AG09309 (cell line): Measurements from ENCODE around the gene CPED1.

ENCODE experiments used
- DNase-seq: peaks from one replicate; pipeline ENCODE4 v3.0.0-alpha.2; 2010; ENCODE audit warnings: low read depth
- H3K4me3 ChIP-seq: 2 replicates; pipeline ENCODE4 v1.5.1; 2011; ENCODE audit warnings: mild to moderate bottlenecking, low read depth, low read length, moderate library complexity; ENCODE audit not compliant: control insufficient read depth
- TF ChIP-seq, protein P1 (sequence below): IDR thresholded peaks from 2 replicates; pipeline ENCODE4 v1.5.1; 2011; ENCODE audit warnings: mild to moderate bottlenecking, low read depth, low read length, inconsistent platforms; ENCODE audit not compliant: insufficient read depth, control insufficient read depth; ENCODE audit errors: missing control alignments

Gene CPED1

DNA sequence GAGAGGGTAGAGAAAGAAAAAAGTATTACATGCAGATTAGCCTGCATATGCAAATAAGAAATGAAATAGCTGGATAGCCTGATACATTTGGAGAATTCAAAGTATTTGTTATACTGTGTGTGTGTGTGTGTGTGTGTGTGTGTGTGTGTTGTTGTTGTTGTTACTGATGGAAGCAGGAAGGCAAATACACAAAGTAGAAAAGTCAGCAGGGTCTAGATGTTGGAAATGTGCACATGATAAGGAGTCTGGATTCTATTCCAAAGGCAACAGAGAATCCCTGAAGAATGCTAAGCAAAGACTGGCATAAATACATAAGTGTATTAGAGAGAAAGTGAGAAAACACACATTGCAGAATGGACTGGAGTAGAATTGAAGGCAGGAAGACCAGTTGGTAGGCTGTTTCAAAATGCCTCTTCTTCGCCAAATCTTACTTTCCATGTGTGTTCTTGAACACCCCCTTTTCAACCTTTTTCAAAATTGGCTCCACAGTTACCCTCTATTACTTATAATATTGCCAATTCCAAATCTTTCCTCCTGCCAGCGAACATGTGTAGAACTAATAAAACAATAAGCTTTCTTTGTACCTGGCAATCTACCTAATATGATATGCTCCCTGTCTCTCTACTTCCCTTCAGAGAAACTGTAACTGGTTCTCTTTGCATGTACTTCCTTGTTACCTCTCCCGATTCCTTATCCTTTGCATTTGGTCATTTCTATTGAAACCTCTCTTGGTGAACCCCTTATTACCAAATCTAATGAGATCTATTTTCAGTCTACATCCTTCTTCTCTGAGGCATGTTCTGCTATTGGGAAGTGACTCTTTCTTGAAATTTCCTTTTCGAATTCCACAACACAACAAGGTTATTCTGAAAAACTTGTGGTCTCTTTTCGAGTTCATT, 6.2 kb downstream of the CPED1 start:
- DNase-seq, result no peak

DNA sequence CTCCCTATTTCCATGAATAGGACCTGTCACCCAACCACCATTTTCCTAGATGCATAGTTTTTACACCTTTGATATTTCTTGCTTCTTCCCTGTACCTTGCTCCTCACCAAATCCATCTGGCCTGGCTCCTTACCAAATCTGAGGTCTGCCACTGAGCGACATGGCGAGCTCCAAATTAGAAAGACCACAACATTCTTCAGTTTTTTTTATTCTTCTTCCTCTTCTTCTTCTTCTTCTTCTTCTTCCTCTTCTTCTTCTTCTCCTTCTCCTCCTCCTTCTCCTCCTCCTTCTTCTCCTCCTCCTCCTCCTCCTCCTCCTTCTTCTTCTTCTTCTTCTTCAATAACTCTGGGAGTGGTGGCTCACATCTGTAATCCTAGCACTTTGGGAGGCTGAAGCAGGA, 7.1 kb downstream of the CPED1 start:
- TF ChIP-seq, protein P1, sequence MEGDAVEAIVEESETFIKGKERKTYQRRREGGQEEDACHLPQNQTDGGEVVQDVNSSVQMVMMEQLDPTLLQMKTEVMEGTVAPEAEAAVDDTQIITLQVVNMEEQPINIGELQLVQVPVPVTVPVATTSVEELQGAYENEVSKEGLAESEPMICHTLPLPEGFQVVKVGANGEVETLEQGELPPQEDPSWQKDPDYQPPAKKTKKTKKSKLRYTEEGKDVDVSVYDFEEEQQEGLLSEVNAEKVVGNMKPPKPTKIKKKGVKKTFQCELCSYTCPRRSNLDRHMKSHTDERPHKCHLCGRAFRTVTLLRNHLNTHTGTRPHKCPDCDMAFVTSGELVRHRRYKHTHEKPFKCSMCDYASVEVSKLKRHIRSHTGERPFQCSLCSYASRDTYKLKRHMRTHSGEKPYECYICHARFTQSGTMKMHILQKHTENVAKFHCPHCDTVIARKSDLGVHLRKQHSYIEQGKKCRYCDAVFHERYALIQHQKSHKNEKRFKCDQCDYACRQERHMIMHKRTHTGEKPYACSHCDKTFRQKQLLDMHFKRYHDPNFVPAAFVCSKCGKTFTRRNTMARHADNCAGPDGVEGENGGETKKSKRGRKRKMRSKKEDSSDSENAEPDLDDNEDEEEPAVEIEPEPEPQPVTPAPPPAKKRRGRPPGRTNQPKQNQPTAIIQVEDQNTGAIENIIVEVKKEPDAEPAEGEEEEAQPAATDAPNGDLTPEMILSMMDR, result no peak
- DNase-seq, result no peak
- H3K4me3 ChIP-seq, result no peak overlapping the region

More for the DNA sequence above, 6.2 kb downstream of the CPED1 start:
- no peak overlapping the region for H3K4me3 ChIP-seq
- TF ChIP-seq, protein P1, result no peak

DNA sequence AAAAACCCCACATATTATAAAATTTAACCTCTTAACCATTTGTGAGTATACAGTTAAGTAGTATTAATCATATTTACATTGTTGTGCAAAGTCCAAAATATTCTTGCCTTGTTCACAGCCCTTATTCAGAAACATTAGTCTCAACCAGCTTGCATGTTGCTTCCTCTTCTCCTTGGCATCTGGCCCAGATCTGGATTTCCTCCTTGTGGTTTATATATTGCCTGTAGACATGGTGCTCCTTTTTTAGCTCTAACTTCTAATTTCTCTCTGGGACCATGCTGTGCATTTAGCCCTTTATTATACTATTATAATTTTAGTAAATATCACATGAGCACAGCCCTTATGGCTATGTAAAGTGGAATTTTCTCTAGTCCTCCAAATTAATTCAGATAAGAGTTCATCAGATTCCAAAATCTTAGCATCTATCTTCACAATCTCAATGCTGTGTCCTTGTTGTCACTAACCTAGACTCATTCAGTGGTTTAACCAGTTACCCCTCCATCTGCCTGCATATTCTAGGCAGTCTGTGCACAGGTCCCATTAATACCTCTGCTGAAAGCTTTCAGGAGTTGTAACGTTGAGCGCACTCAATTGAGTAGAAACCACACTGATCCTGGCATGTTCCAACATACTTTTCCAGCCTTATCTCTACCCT, 7.9 kb downstream of the CPED1 start:
- H3K4me3 ChIP-seq, result no peak overlapping the region
- TF ChIP-seq, protein P1, result no peak
- peak; percentile 74 for DNase-seq

DNA sequence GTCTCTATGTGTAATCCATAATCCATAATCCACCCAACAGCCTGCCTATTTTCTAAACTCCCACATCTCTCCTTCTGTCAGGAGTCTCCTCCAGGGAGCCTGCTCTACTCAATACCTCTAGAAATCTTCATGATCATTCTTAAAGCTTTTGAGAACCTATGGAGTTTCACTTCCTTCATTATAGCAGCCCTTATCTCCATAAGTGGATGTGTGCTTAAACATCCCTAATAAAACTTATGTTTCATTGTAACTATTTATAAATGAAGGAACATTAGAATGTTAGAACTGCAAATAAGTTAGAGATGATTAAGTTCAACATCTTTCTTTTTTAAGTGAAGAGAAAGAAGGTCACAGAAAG, 8.5 kb downstream of the CPED1 start:
- no peak for DNase-seq
- H3K4me3 ChIP-seq, result no peak overlapping the region
- TF ChIP-seq, protein P1, result no peak

DNA sequence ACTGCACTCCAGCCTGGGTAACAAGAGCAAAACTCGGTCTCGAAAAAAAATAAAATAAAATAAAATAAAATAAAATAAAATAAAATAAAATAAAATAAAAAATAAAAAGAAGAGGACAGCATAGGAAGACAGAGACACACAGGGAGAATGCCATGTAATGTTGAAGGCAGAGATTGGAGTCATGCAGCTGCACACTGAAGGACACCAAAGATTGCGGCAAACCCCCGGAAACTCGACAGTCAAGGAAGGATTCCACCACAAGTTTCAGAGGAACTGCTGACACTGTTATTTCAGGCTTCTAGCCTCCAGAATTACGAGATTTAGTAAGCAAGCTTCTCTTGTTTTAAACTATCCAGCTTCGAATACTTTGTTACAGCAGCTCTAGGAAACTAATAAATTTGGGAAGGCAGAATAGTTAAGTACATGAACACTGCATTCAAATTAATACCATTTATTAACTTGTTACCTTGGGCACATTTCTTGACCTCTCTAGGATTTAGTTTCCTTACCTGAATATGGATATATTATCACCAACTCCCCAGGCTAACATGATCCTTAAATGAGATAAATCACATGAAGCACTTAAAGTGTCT, 9.5 kb downstream of the CPED1 start:
- DNase-seq, result no peak
- no peak overlapping the region for H3K4me3 ChIP-seq
- TF ChIP-seq, protein P1, result no peak

DNA sequence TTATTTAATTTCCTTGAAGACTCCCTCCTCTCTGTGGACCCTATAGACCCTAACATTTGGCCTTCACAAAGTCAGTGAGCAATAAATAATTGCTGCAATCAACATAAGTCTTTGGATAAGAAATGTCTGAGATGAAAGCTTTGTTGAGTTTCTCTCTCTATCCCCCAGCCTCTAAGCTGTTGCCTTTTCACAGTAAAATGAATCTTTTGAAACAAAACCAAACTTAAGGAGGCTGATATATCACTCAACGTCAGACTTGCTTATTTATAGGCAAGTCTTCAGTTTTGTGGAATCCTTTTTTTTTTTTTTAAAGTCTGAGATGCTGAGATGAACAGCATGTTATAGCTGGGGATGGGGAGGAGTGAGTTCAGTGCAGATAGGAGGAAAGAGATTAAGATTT, 10.0 kb downstream of the CPED1 start:
- DNase-seq, result no peak
- no peak overlapping the region for H3K4me3 ChIP-seq
- TF ChIP-seq, protein P1, result no peak
